HepG2 (cell line): ENCODE data around the gene LAMP1.

Source experiments
- AKAP8 ChIP-seq: sonication (generic); formaldehyde crosslinking; IDR thresholded peaks from 2 replicates; pipeline ENCODE4 v1.5.1; 2020; ENCODE audit warnings: mild to moderate bottlenecking, missing genetic modification reagents
- CHD2 ChIP-seq: IDR thresholded peaks from 2 replicates; pipeline ENCODE4 v1.6.1; 2011; ENCODE audit warnings: low read depth, low read length, improper control_type of control experiment
- MTA1 ChIP-seq: sonication (generic); formaldehyde crosslinking; IDR thresholded peaks from 2 replicates; pipeline ENCODE4 v1.4.0; 2020; ENCODE audit warnings: missing genetic modification reagents, mild to moderate bottlenecking, borderline replicate concordance
- POLR2A ChIP-seq, 2 experiments: IDR thresholded peaks; 2 replicates each; pipeline ENCODE4 v1.6.1; 2011; ENCODE audit warnings: low read depth in 2 of 2, low read length in 2 of 2, mild to moderate bottlenecking in 1 of 2, moderate library complexity in 1 of 2; ENCODE audit not compliant: insufficient read depth in 1 of 2
- POLR2AphosphoS5 ChIP-seq: IDR thresholded peaks from 2 replicates; pipeline ENCODE4 v1.6.1; 2012; ENCODE audit warnings: low read depth, low read length

- TF ChIP-seq CHD2 (no peak), POLR2AphosphoS5 (no peak), AKAP8 (CRISPR knock-in tag) (no peak), POLR2A (IDR thresholded peaks at IDR 0.05; ENCODE audit: insufficient read depth in 1 of 2, low read depth in 2 of 2, low read length in 2 of 2) (no peak), MTA1 (CRISPR knock-in tag) (no peak)
Measured at GRCh38 chr13:113307491-113307890, 10.5 kb downstream of the LAMP1 start.
